GM23248 (cell line): Measurements from ENCODE around the gene AVL9. TPM values are rescaled to one million over a fixed set of nuclear protein-coding genes. Genes with fewer than 3 reads are reported as not detected.
"Not testable (repeated sequence)": the region's sequence is repeated elsewhere in the genome, so short reads cannot be mapped to it uniquely, and the experiment has no call there.

ENCODE experiments used
- DNase-seq: peaks from one replicate; pipeline ENCODE4 v3.0.0-alpha.2; 2015
- H2AFZ ChIP-seq: fragments of 200-600 bp; sonication (generic); 2 replicates; pipeline ENCODE4 v1.6.1; 2016; ENCODE audit warnings: antibody characterized with exemption
- H3F3A ChIP-seq: fragments of 200-600 bp; sonication (generic); 2 replicates; pipeline ENCODE4 v1.6.1; 2016; ENCODE audit warnings: mild to moderate bottlenecking, antibody characterized with exemption, mixed run types; ENCODE audit not compliant: insufficient read depth
- H3K27ac ChIP-seq: fragments of 200-600 bp; sonication (generic); 2 replicates; pipeline ENCODE4 v1.5.1; 2016; ENCODE audit warnings: mild to moderate bottlenecking
- H3K27me3 ChIP-seq: fragments of 200-600 bp; sonication (generic); replicated peaks from 2 replicates; pipeline ENCODE4 v1.6.1; 2016; ENCODE audit warnings: mild to moderate bottlenecking; ENCODE audit not compliant: insufficient read depth
- H3K36me3 ChIP-seq: fragments of 200-600 bp; sonication (generic); 2 replicates; pipeline ENCODE4 v1.6.1; 2016; ENCODE audit warnings: low read depth, mild to moderate bottlenecking
- H3K4me1 ChIP-seq: fragments of 200-600 bp; sonication (generic); 2 replicates; pipeline ENCODE4 v1.6.1; 2016; ENCODE audit warnings: mild to moderate bottlenecking; ENCODE audit not compliant: insufficient read depth
- H3K4me2 ChIP-seq: fragments of 200-600 bp; sonication (generic); one replicate; pipeline ENCODE4 v1.6.1; 2016; ENCODE audit warnings: mild to moderate bottlenecking; ENCODE audit not compliant: unreplicated experiment
- H3K4me3 ChIP-seq: fragments of 200-600 bp; sonication (generic); 2 replicates; pipeline ENCODE4 v1.5.1; 2016; ENCODE audit warnings: mild to moderate bottlenecking
- H3K79me2 ChIP-seq: fragments of 200-600 bp; sonication (generic); 2 replicates; pipeline ENCODE4 v1.6.1; 2016; ENCODE audit warnings: mild to moderate bottlenecking; ENCODE audit not compliant: insufficient read depth
- H3K9ac ChIP-seq: fragments of 200-600 bp; sonication (generic); 2 replicates; pipeline ENCODE4 v1.6.1; 2016; ENCODE audit warnings: mild to moderate bottlenecking
- H3K9me2 ChIP-seq: fragments of 200-600 bp; sonication (generic); 2 replicates; pipeline ENCODE4 v1.6.1; 2016; ENCODE audit warnings: mixed run types, mild to moderate bottlenecking, moderate library complexity; ENCODE audit not compliant: insufficient read depth
- H3K9me3 ChIP-seq: fragments of 200-600 bp; sonication (generic); one replicate; pipeline ENCODE4 v1.6.1; 2017; ENCODE audit warnings: low read depth
- H4K20me1 ChIP-seq: fragments of 200-600 bp; sonication (generic); 2 replicates; pipeline ENCODE4 v1.6.0; 2016; ENCODE audit not compliant: insufficient read depth
- EZH2 ChIP-seq: fragments of 200-600 bp; sonication (generic); IDR thresholded peaks from 2 replicates; pipeline ENCODE4 v1.6.1; 2018; ENCODE audit warnings: antibody characterized with exemption, mild to moderate bottlenecking; ENCODE audit not compliant: insufficient read depth, poor library complexity, severe bottlenecking
- EZH2phosphoT487 ChIP-seq: fragments of 200-600 bp; sonication (generic); IDR thresholded peaks from 2 replicates; pipeline ENCODE4 v1.6.1; 2018; ENCODE audit warnings: antibody characterized with exemption, moderate library complexity, mild to moderate bottlenecking, low read depth; ENCODE audit not compliant: insufficient read depth
- WGBS, 2 experiments: methylation state at CpG; one replicate each; pipeline ENCODE4 v1.1.6; 2015 to 2017; ENCODE audit warnings: low lambda C conversion rate in 2 of 2, low coverage in 1 of 2; ENCODE audit errors: missing lambda C conversion rate in 2 of 2; 5-methylcytosine and 5-hydroxymethylcytosine counted together
- in situ Hi-C: fragments of 300-500 bp; cut with MboI; formaldehyde crosslinking; loops from 2 replicates; pipeline ENCODE4 v1.15.0; 2020
- polyA plus RNA-seq: library from polyadenylated mRNA; unstranded; fragments of >200 nt; fragmentation: Nextera tagmentation; extraction: Ambion mirVana; gene quantifications from 2 replicates; pipeline ENCODE4 v1.2.1, GENCODE V29; 2016
- total RNA-seq: library from RNA; depleted of rRNA; stranded (reverse); fragments of >200 nt; shearing (Covaris generic); gene quantifications from 2 replicates; pipeline ENCODE4 v1.2.3, GENCODE V29; 2014

The AVL9 gene
- total and polyA plus RNA-seq, 2 experiments from 2014 or later = 5.1 to 12.0 TPM

- Histone ChIP-seq H3K4me2 (peak overlapping the region; percentile 88), H3K27ac (peak overlapping the region; percentile 75; the same call in 1 of the 2 replicates), H3K27me3 (no peaks in the 10 kb centered on the region), H3K4me3 (peak overlapping the region; percentile 88), H3K9ac (peak overlapping the region; percentile 85), H3K36me3 (peaks cover 19% of the 10 kb centered on the region), H2AFZ (peak overlapping the region; percentile 96), H3K79me2 (peaks cover 28% of the 10 kb centered on the region), H3K4me1 (peaks cover 12% of the 10 kb centered on the region; the same call in 1 of the 2 replicates), H3F3A (peaks cover 15% of the 10 kb centered on the region), H4K20me1 (no peaks in the 10 kb centered on the region), H3K9me2 (no peaks in the 10 kb centered on the region), H3K9me3 (no peaks in the 10 kb centered on the region)
- DNase-seq = no peak
- TF ChIP-seq EZH2phosphoT487 (no peak), EZH2 (no peak)
- WGBS, 2 experiments = 2 to 4% methylated on average over 9 of the region's 9 CpGs
- in situ Hi-C loops = loop anchor here (25.0 kb wide), 1 partner anchor 727 kb away; no protein-coding TSS in a partner anchor
Measured at GRCh38 chr7:32489788-32490126, 5.5 kb upstream of the AVL9 start.

GRCh38 chr7:32490127-32490796 lies 5.0 kb upstream of the AVL9 start, which contains the start of gene LSM5:
Gene LSM5, minus strand, starts transcription at chr7:32490380. Its CDS starts 15 bp downstream, at chr7:32490365.
- DNase-seq = peak; percentile 99
- TF ChIP-seq EZH2phosphoT487 (no peak), EZH2 (no peak)
- H4K20me1 ChIP-seq = no peaks in the 10 kb centered on the region
- H3K4me1 ChIP-seq = peaks cover 12% of the 10 kb centered on the region; the same call in 1 of the 2 replicates
- in situ Hi-C loops = loop anchor here (25.0 kb wide), 1 partner anchor 728 kb away; no protein-coding TSS in a partner anchor
- H3K27ac ChIP-seq = peak within 1 kb of the TSS; percentile 75
- H3K4me2 ChIP-seq = peak within 1 kb of the TSS; percentile 88
- H2AFZ ChIP-seq = peak within 1 kb of the TSS; percentile 96
- 0 to 1% methylated on average over 38 of the region's 38 CpGs for WGBS, 2 experiments
- H3K27me3 ChIP-seq = no peaks in the 10 kb centered on the region
- peaks cover 30% of the 10 kb centered on the region for H3K79me2 ChIP-seq
- H3K9ac ChIP-seq = peak within 1 kb of the TSS; percentile 85
- H3K9me2 ChIP-seq = no peaks in the 10 kb centered on the region
- H3F3A ChIP-seq = peaks cover 15% of the 10 kb centered on the region
- H3K9me3 ChIP-seq = no peaks in the 10 kb centered on the region
- H3K4me3 ChIP-seq = peak within 1 kb of the TSS; percentile 88
- H3K36me3 ChIP-seq = peaks cover 19% of the 10 kb centered on the region

GRCh38 chr7:32494946-32495297 lies 367 bp upstream of the AVL9 start:
- Histone ChIP-seq H3K79me2 (peaks cover 56% of the 10 kb centered on the region), H3F3A (peaks cover 22% of the 10 kb centered on the region), H2AFZ (peak overlapping the region; percentile 95), H3K36me3 (0 out of 2 replicates have a peak, but pooled peaks cover 5% of the 10 kb centered on the region), H4K20me1 (no peaks in the 10 kb centered on the region), H3K9ac (peak overlapping the region; percentile 85), H3K27me3 (no peaks in the 10 kb centered on the region), H3K9me2 (no peaks in the 10 kb centered on the region), H3K9me3 (no peaks in the 10 kb centered on the region), H3K4me1 (peaks cover 12% of the 10 kb centered on the region; the same call in 1 of the 2 replicates), H3K27ac (peak overlapping the region; percentile 65), H3K4me2 (peak overlapping the region; percentile 90), H3K4me3 (peak overlapping the region; percentile 85)
- no peak for DNase-seq
- TF ChIP-seq EZH2phosphoT487 (no peak), EZH2 (no peak)
- in situ Hi-C loops = loop anchor here (25.0 kb wide), 1 partner anchor 733 kb away; no protein-coding TSS in a partner anchor
- 1 to 2% methylated on average over 8 to 14 of the region's 14 CpGs for WGBS, 2 experiments

- peaks cover 27% of the 10 kb centered on the region for H3F3A ChIP-seq
- H3K36me3 ChIP-seq = 0 out of 2 replicates have a peak, but pooled peaks cover 5% of the 10 kb centered on the region
- WGBS, 2 experiments = 4 to 6% methylated on average over 10 of the region's 10 CpGs
- peaks cover 20% of the 10 kb centered on the region for H3K4me1 ChIP-seq
- TF ChIP-seq EZH2phosphoT487 (no peak), EZH2 (no peak)
- H3K9me3 ChIP-seq = no peaks in the 10 kb centered on the region
- H3K27ac ChIP-seq = peak overlapping the region; percentile 82
- H3K9ac ChIP-seq = peak overlapping the region; percentile 95
- peaks cover 65% of the 10 kb centered on the region for H3K79me2 ChIP-seq
- in situ Hi-C loops = loop anchor here (25.0 kb wide), 1 partner anchor 734 kb away; no protein-coding TSS in a partner anchor
- H3K4me3 ChIP-seq = peak overlapping the region; percentile 86
- peak overlapping the region; percentile 87 for H3K4me2 ChIP-seq
- 0 out of 2 replicates have a peak, but pooled peaks cover under 1% of the 10 kb centered on the region for H4K20me1 ChIP-seq
- no peaks in the 10 kb centered on the region for H3K9me2 ChIP-seq
- H3K27me3 ChIP-seq = no peaks in the 10 kb centered on the region
- peak overlapping the region; percentile 72 for H2AFZ ChIP-seq
- DNase-seq = peak; percentile 36
Measured at GRCh38 chr7:32496052-32496813, 944 bp downstream of the AVL9 start.

- not testable (repeated sequence) for DNase-seq, H3K9me2 ChIP-seq, H3K4me3 ChIP-seq, H4K20me1 ChIP-seq, H3K4me2 ChIP-seq, H3K9me3 ChIP-seq, H2AFZ ChIP-seq, H3K27me3 ChIP-seq, H3K9ac ChIP-seq, H3K36me3 ChIP-seq, H3K27ac ChIP-seq
- 97 to 100% methylated on average over 2 of the region's 2 CpGs for WGBS, 2 experiments
- peaks cover 33% of the 10 kb centered on the region for H3K4me1 ChIP-seq
- H3F3A ChIP-seq = peaks cover 32% of the 10 kb centered on the region
- peaks cover 89% of the 10 kb centered on the region for H3K79me2 ChIP-seq
- in situ Hi-C loops = loop anchor here (25.0 kb wide), 1 partner anchor 737 kb away; no protein-coding TSS in a partner anchor
Measured at GRCh38 chr7:32499755-32500154, 4.5 kb downstream of the AVL9 start.

- Histone ChIP-seq H3K4me1 (peaks cover 32% of the 10 kb centered on the region), H3K79me2 (peaks cover 92% of the 10 kb centered on the region), H3K27ac (peak overlapping the region; percentile 86; the same call in 1 of the 2 replicates), H3F3A (peaks cover 32% of the 10 kb centered on the region)
- WGBS, 2 experiments = 93 to 100% methylated on average over 1 of the region's 1 CpG
- H3K27me3 ChIP-seq, H3K9ac ChIP-seq, in situ Hi-C loops, H4K20me1 ChIP-seq, H2AFZ ChIP-seq, DNase-seq, H3K4me2 ChIP-seq, H3K36me3 ChIP-seq, H3K9me3 ChIP-seq, H3K9me2 ChIP-seq, H3K4me3 ChIP-seq: not testable (repeated sequence)
Measured at GRCh38 chr7:32500216-32500615, 4.9 kb downstream of the AVL9 start.
